ENCODE measurements around the gene TPP1.

GRCh38 chr11:6648501-6648900, 29.3 kb upstream of the TPP1 start:
- TF ChIP-seq POLR2A (IDR thresholded peaks at IDR 0.05) (no peak), POLR2AphosphoS5 (IDR thresholded peaks at IDR 0.05) (no peak), EP300 (IDR thresholded peaks at IDR 0.05) (no peak)
- TF ChIP-seq, protein P1, sequence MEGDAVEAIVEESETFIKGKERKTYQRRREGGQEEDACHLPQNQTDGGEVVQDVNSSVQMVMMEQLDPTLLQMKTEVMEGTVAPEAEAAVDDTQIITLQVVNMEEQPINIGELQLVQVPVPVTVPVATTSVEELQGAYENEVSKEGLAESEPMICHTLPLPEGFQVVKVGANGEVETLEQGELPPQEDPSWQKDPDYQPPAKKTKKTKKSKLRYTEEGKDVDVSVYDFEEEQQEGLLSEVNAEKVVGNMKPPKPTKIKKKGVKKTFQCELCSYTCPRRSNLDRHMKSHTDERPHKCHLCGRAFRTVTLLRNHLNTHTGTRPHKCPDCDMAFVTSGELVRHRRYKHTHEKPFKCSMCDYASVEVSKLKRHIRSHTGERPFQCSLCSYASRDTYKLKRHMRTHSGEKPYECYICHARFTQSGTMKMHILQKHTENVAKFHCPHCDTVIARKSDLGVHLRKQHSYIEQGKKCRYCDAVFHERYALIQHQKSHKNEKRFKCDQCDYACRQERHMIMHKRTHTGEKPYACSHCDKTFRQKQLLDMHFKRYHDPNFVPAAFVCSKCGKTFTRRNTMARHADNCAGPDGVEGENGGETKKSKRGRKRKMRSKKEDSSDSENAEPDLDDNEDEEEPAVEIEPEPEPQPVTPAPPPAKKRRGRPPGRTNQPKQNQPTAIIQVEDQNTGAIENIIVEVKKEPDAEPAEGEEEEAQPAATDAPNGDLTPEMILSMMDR (IDR thresholded peaks at IDR 0.05): no peak

Measured in upper lobe of left lung (tissue), 4 donors.